ENCODE results near the gene RNASEH2A.
"Not testable (repeated sequence)": the region's sequence is repeated elsewhere in the genome, so short reads cannot be mapped to it uniquely, and the experiment has no call there.

The RNASEH2A gene

GRCh38 chr19:12794196-12794941 is 12.0 kb upstream of the RNASEH2A start:
- DNase-seq (ENCODE audit: low read depth), result no peak

- DNase-seq (ENCODE audit: low read depth), result no peak
These were observed 11.4 kb upstream of the RNASEH2A start for GRCh38 chr19:12794971-12795381.

- DNase-seq (ENCODE audit: low read depth), result peak; percentile 59
These were observed 10.0 kb upstream of the RNASEH2A start for GRCh38 chr19:12796146-12797071.

GRCh38 chr19:12797141-12797587 is 9.2 kb upstream of the RNASEH2A start:
- no peak for DNase-seq (ENCODE audit: low read depth)

GRCh38 chr19:12797607-12798006 is 8.8 kb upstream of the RNASEH2A start:
- not testable (repeated sequence) for DNase-seq (ENCODE audit: low read depth)

GRCh38 chr19:12799742-12800465 is 6.5 kb upstream of the RNASEH2A start:
- no peak for DNase-seq (ENCODE audit: low read depth)

GRCh38 chr19:12800466-12800770 is 6.0 kb upstream of the RNASEH2A start:
- DNase-seq (ENCODE audit: low read depth), result no peak

- no peak for DNase-seq (ENCODE audit: low read depth)
These were observed 5.4 kb upstream of the RNASEH2A start for GRCh38 chr19:12800923-12801465.

- DNase-seq (ENCODE audit: low read depth), result peak; percentile 61
These were observed 4.7 kb upstream of the RNASEH2A start, which contains the start of the genes PRDX2 and THSD8 for GRCh38 chr19:12801466-12802266. TSS of gene PRDX2 (minus strand) at chr19:12801800. CDS start at chr19:12801261, 539 bp downstream. TSS of gene THSD8 (plus strand) at chr19:12802069. CDS start at chr19:12802072, 3 bp downstream.

- DNase-seq (ENCODE audit: low read depth), result no peak
These were observed 3.9 kb upstream of the RNASEH2A start for GRCh38 chr19:12802267-12803106.

GRCh38 chr19:12804051-12804450 is 2.3 kb upstream of the RNASEH2A start:
- DNase-seq (ENCODE audit: low read depth), result no peak

GRCh38 chr19:12815088-12815487 is 8.7 kb downstream of the RNASEH2A start:
- DNase-seq (ENCODE audit: low read depth), result no peak

- DNase-seq (ENCODE audit: low read depth), result not testable (repeated sequence)
These were observed 10.8 kb downstream of the RNASEH2A start for GRCh38 chr19:12817188-12817587.

GRCh38 chr19:12817810-12818209 is 11.4 kb downstream of the RNASEH2A start:
- not testable (repeated sequence) for DNase-seq (ENCODE audit: low read depth)

GRCh38 chr19:12821761-12822160 is 15.4 kb downstream of the RNASEH2A start:
- DNase-seq (ENCODE audit: low read depth), result no peak

- DNase-seq (ENCODE audit: low read depth), result no peak
These were observed 19.1 kb downstream of the RNASEH2A start for GRCh38 chr19:12825254-12826131.

GRCh38 chr19:12828494-12828893 is 22.1 kb downstream of the RNASEH2A start:
- DNase-seq (ENCODE audit: low read depth), result no peak

GRCh38 chr19:12833418-12833737 is 27.0 kb downstream of the RNASEH2A start:
- no peak for DNase-seq (ENCODE audit: low read depth)
